ENCODE measurements around the gene MT1G.

DNA sequence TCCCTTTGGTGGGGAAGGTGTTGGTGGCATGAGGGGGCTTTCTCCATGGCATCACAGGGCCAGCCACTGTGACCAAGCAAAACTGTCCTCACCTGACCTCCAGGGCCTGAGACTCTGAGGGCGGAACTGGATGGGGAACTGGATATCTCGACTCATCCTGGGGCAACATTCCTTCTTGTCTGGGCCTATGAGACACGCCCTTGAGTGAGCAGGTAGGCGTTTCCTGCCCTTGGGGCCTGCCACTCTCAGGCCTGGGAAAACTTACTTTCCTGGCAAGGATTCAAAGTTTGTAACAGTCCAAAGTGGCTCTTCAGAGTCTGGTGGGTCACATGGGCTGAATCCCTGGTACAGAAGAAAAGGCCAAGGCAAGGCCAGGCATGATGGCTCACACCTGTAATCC is 24.0 kb upstream of the MT1G start:
- TF ChIP-seq, protein P1, sequence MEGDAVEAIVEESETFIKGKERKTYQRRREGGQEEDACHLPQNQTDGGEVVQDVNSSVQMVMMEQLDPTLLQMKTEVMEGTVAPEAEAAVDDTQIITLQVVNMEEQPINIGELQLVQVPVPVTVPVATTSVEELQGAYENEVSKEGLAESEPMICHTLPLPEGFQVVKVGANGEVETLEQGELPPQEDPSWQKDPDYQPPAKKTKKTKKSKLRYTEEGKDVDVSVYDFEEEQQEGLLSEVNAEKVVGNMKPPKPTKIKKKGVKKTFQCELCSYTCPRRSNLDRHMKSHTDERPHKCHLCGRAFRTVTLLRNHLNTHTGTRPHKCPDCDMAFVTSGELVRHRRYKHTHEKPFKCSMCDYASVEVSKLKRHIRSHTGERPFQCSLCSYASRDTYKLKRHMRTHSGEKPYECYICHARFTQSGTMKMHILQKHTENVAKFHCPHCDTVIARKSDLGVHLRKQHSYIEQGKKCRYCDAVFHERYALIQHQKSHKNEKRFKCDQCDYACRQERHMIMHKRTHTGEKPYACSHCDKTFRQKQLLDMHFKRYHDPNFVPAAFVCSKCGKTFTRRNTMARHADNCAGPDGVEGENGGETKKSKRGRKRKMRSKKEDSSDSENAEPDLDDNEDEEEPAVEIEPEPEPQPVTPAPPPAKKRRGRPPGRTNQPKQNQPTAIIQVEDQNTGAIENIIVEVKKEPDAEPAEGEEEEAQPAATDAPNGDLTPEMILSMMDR (IDR thresholded peaks at IDR 0.05): no peak
- no peak for TF ChIP-seq POLR2A (IDR thresholded peaks at IDR 0.05)
